ENCODE results near the gene STEAP4.
"Not testable (repeated sequence)": the region's sequence is repeated elsewhere in the genome, so short reads cannot be mapped to it uniquely, and the experiment has no call there.

STEAP4 gene

GRCh38 chr7:88268051-88268450 lies 38.6 kb downstream of the STEAP4 start:
- peak; percentile 36 for DNase-seq (ENCODE audit: low spot score)

GRCh38 chr7:88267421-88267820 lies 39.3 kb downstream of the STEAP4 start:
- DNase-seq (ENCODE audit: low spot score), result no peak

GRCh38 chr7:88264987-88265386 lies 41.7 kb downstream of the STEAP4 start:
- not testable (repeated sequence) for DNase-seq (ENCODE audit: low spot score)

- DNase-seq (ENCODE audit: low spot score), result no peak
These were observed 44.1 kb downstream of the STEAP4 start for GRCh38 chr7:88262562-88262961.

GRCh38 chr7:88260719-88261118 lies 46.0 kb downstream of the STEAP4 start:
- DNase-seq (ENCODE audit: low spot score), result no peak

GRCh38 chr7:88259656-88260380 lies 46.9 kb downstream of the STEAP4 start:
- DNase-seq (ENCODE audit: low spot score), result no peak

- not testable (repeated sequence) for DNase-seq (ENCODE audit: low spot score)
These were observed 48.4 kb downstream of the STEAP4 start for GRCh38 chr7:88258296-88258695.

GRCh38 chr7:88256906-88257305 lies 49.8 kb downstream of the STEAP4 start:
- no peak for DNase-seq (ENCODE audit: low spot score)

- no peak for DNase-seq (ENCODE audit: low spot score)
These were observed 51.8 kb downstream of the STEAP4 start for GRCh38 chr7:88254721-88255424.

GRCh38 chr7:88253640-88254039 lies 53.1 kb downstream of the STEAP4 start:
- DNase-seq (ENCODE audit: low spot score), result no peak

GRCh38 chr7:88244258-88244657 lies 62.4 kb downstream of the STEAP4 start:
- DNase-seq (ENCODE audit: low spot score), result no peak

- DNase-seq (ENCODE audit: low spot score), result peak; percentile 70
These were observed 63.3 kb downstream of the STEAP4 start for GRCh38 chr7:88243345-88243909.

- DNase-seq (ENCODE audit: low spot score), result no peak
These were observed 66.8 kb downstream of the STEAP4 start for GRCh38 chr7:88239852-88240251.

- DNase-seq (ENCODE audit: low spot score), result no peak
These were observed 72.9 kb downstream of the STEAP4 start for GRCh38 chr7:88233828-88234227.

- DNase-seq (ENCODE audit: low spot score), result no peak
These were observed 76.0 kb downstream of the STEAP4 start for GRCh38 chr7:88230646-88231045.

- DNase-seq (ENCODE audit: low spot score), result no peak
These were observed 77.2 kb downstream of the STEAP4 start for GRCh38 chr7:88229302-88229995.

- peak; percentile 53 for DNase-seq (ENCODE audit: low spot score)
These were observed 79.7 kb downstream of the STEAP4 start for GRCh38 chr7:88226886-88227516.

- no peak for DNase-seq (ENCODE audit: low spot score)
These were observed 80.5 kb downstream of the STEAP4 start for GRCh38 chr7:88226201-88226600.

GRCh38 chr7:88224601-88225275 lies 82.0 kb downstream of the STEAP4 start:
- peak; percentile 83 for DNase-seq (ENCODE audit: low spot score)

- no peak for DNase-seq (ENCODE audit: low spot score)
These were observed 83.4 kb downstream of the STEAP4 start for GRCh38 chr7:88223265-88223664.

Data from COLO829 (cell line).